PC-9 (cell line): ENCODE measurements around the gene YIF1B.

Experiments used
- EZH2 ChIP-seq: fragments of 200-600 bp; sonication (generic); IDR thresholded peaks from 2 replicates; pipeline ENCODE4 v1.8.0; 2017; ENCODE audit warnings: antibody characterized with exemption, low read depth
- TF ChIP-seq, protein P1 (sequence below): fragments of 200-600 bp; sonication (generic); conservative IDR thresholded peaks from 2 replicates; pipeline ENCODE4 v1.6.1; 2017; ENCODE audit warnings: mixed run types, antibody characterized with exemption, mild to moderate bottlenecking, moderate library complexity

- TF ChIP-seq, protein P1, sequence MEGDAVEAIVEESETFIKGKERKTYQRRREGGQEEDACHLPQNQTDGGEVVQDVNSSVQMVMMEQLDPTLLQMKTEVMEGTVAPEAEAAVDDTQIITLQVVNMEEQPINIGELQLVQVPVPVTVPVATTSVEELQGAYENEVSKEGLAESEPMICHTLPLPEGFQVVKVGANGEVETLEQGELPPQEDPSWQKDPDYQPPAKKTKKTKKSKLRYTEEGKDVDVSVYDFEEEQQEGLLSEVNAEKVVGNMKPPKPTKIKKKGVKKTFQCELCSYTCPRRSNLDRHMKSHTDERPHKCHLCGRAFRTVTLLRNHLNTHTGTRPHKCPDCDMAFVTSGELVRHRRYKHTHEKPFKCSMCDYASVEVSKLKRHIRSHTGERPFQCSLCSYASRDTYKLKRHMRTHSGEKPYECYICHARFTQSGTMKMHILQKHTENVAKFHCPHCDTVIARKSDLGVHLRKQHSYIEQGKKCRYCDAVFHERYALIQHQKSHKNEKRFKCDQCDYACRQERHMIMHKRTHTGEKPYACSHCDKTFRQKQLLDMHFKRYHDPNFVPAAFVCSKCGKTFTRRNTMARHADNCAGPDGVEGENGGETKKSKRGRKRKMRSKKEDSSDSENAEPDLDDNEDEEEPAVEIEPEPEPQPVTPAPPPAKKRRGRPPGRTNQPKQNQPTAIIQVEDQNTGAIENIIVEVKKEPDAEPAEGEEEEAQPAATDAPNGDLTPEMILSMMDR = no peak
- TF ChIP-seq EZH2 = no peak
Observed at GRCh38 chr19:38351865-38352395, 36.2 kb upstream of the YIF1B start.
